GM12892 (cell line): ENCODE data around the gene CAMSAP2.

Experiments used
- POLR2A ChIP-seq: IDR thresholded peaks from 2 replicates; pipeline ENCODE4 v1.6.1; 2011; ENCODE audit warnings: low read depth, low read length, control low read depth
- POLR2AphosphoS5 ChIP-seq: IDR thresholded peaks from 2 replicates; pipeline ENCODE4 v1.6.1; 2011; ENCODE audit warnings: low read depth, low read length, control low read depth

GRCh38 chr1:200867018-200867811, 128.5 kb downstream of the CAMSAP2 start:
- TF ChIP-seq POLR2A (no peak; the same call in 1 of the 2 replicates), POLR2AphosphoS5 (no peak)
